Kidney (tissue), 14 donors: ENCODE measurements around the gene PCNX2. TPM values are rescaled to one million over a fixed set of nuclear protein-coding genes. Genes with fewer than 3 reads are reported as not detected.

Experiments used
- DNase-seq, 5 donors: peaks; one replicate each; pipeline ENCODE4 v3.0.0-alpha.2; 2013 to 2020
- FAIRE-seq: peaks from 2 replicates; lab custom pipeline; 2012; peaks lifted over from hg19 to GRCh38; lab: Jason Lieb, UNC
- H3K27ac ChIP-seq, 2 donors: one replicate each; pipeline ENCODE4 v1.7.0; 2013; ENCODE audit warnings: low read depth in 2 of 2, low read length in 2 of 2, inconsistent platforms in 1 of 2
- H3K27me3 ChIP-seq: one replicate; pipeline ENCODE4 v1.7.1; 2013; ENCODE audit warnings: low read length, inconsistent platforms; ENCODE audit not compliant: control insufficient read depth, insufficient read depth
- H3K36me3 ChIP-seq, 3 donors: one replicate each; pipeline versions ENCODE4 v1.7.0 to v1.7.1; 2013; ENCODE audit warnings: low read length in 3 of 3, control low read depth in 1 of 3, inconsistent platforms in 1 of 3; ENCODE audit not compliant: insufficient read depth in 3 of 3, control insufficient read depth in 2 of 3
- H3K4me1 ChIP-seq, 3 donors: one replicate each; pipeline versions ENCODE4 v1.7.0 to v1.7.1; 2013; ENCODE audit warnings: low read length in 3 of 3, inconsistent platforms in 1 of 3, low read depth in 1 of 3; ENCODE audit not compliant: control insufficient read depth in 2 of 3, insufficient read depth in 2 of 3
- H3K4me3 ChIP-seq, 3 donors: one replicate each; pipeline versions ENCODE4 v1.7.0 to v1.8.1; 2013; ENCODE audit warnings: low read length in 3 of 3, control low read depth in 1 of 3, inconsistent platforms in 1 of 3
- H3K9ac ChIP-seq, 3 donors: one replicate each; pipeline versions ENCODE4 v1.7.0 to v1.7.1; 2013; ENCODE audit warnings: low read length in 3 of 3, control low read depth in 1 of 3, inconsistent platforms in 1 of 3
- H3K9me3 ChIP-seq, 3 donors: one replicate each; pipeline versions ENCODE4 v1.7.0 to v1.7.1; 2013; ENCODE audit warnings: low read length in 3 of 3, control low read depth in 1 of 3, inconsistent platforms in 1 of 3; ENCODE audit not compliant: control insufficient read depth in 2 of 3, insufficient read depth in 1 of 3
- intact Hi-C: fragments of 100-400 bp; cut with DNase I; formaldehyde crosslinking; loops from one replicate; pipeline ENCODE4 v1.11.1; 2022
- polyA plus RNA-seq: library from polyadenylated mRNA; stranded (reverse); fragments of 350-450 nt; fragmentation: Illumina TruSeq; extraction: RNeasy Lipid Tissue Mini Kit (QIAGEN cat#74804); gene quantifications from one replicate; pipeline ENCODE4 v1.2.3, GENCODE V29; 2014; ENCODE audit warnings: low read depth, low replicate concordance; ENCODE audit not compliant: insufficient read depth
- total RNA-seq: library from RNA; stranded (reverse); fragmentation: NEBNext Ultra II Directional; extraction: Animal tissue kit (Norgen Biotek cat#: 25700); gene quantifications from one replicate; pipeline ENCODE4 v1.2.1, GENCODE V29; 2021
- TF ChIP-seq, protein P1 (sequence below): IDR thresholded peaks from 3 replicates; pipeline ENCODE4 v1.5.1; 2012; ENCODE audit warnings: mild to moderate bottlenecking, moderate library complexity, borderline replicate concordance; ENCODE audit not compliant: insufficient read depth; ENCODE audit errors: extremely low read depth
- donor health status: control.
- donor health status: control.
- donor health status: control.
- donor health status: control.
- donor health status: control.
- donor health status: DM: yes; HTN: yes; CAD: no.
- donor health status: Normal renal cell carcinoma (clear cell type).

PCNX2 gene
- total and polyA plus RNA-seq, 2 donors from 2014 or later: 5.2 to 29.2 TPM

DNA sequence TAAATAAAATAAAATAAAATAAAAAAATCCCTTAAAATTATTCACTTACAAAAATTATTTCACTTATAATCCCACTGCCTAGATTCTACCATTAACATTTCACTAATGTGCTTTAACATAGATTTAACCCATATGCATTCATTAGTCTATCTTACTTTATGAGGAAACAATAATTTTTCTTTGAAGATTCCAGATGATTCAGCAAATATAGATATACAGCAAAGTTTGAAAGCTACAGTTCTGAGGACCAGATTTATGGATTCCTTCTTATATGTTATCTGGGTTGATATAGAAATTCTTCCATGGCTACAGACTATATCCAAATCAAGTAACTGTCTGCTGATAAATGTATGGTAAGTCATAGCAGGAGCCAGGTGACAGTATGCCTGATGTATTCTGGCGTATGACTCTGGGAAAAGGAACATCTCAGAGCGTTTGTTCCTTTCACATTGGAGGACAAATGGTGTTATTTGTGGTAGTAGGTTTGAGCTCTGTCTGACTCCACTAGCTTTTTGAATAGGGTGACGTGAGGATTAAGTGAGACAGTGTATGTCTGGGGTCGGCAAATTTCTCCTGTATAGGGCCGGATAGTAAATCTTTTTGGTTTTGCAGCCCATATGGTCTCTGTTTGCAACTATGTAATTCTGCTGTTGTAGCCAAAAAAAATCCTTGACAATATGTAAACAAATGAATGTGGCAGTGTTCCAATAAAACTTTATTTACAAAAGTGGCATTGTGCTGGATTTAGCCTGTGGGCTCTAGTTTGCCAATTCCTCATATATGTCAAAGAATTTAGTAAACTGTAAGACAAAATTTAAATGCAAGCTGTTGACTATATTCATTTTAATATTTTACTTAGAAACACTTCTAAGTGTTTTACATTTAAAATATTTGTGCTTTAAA, 41.3 kb upstream of the PCNX2 start:
- Histone ChIP-seq H3K9ac (no peak overlapping the region), H3K27me3 (no peaks in the 10 kb centered on the region), H3K27ac (no peak overlapping the region), H3K9me3 (no peaks in the 10 kb centered on the region), H3K4me3 (no peak overlapping the region), H3K4me1 (peaks cover 0 to 27% (median 14%) of the 10 kb centered on the region in 3 donors), H3K36me3 (no peaks in the 10 kb centered on the region)
- FAIRE-seq (no peak), DNase-seq (no peak)
- TF ChIP-seq, protein P1, sequence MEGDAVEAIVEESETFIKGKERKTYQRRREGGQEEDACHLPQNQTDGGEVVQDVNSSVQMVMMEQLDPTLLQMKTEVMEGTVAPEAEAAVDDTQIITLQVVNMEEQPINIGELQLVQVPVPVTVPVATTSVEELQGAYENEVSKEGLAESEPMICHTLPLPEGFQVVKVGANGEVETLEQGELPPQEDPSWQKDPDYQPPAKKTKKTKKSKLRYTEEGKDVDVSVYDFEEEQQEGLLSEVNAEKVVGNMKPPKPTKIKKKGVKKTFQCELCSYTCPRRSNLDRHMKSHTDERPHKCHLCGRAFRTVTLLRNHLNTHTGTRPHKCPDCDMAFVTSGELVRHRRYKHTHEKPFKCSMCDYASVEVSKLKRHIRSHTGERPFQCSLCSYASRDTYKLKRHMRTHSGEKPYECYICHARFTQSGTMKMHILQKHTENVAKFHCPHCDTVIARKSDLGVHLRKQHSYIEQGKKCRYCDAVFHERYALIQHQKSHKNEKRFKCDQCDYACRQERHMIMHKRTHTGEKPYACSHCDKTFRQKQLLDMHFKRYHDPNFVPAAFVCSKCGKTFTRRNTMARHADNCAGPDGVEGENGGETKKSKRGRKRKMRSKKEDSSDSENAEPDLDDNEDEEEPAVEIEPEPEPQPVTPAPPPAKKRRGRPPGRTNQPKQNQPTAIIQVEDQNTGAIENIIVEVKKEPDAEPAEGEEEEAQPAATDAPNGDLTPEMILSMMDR: no peak
- intact Hi-C loops: no loop called here

GRCh38 chr1:233334092-233334491, 38.6 kb upstream of the PCNX2 start:
- no peak overlapping the region for H3K9ac ChIP-seq
- TF ChIP-seq, protein P1: no peak
- H3K9me3 ChIP-seq: no peaks in the 10 kb centered on the region
- H3K27ac ChIP-seq: peak overlapping the region in 1 of 2 donors; percentile 23
- H3K4me3 ChIP-seq: no peak overlapping the region
- intact Hi-C loops: no loop called here
- DNase-seq (no peak), FAIRE-seq (no peak)
- H3K27me3 ChIP-seq: no peaks in the 10 kb centered on the region
- H3K36me3 ChIP-seq: no peaks in the 10 kb centered on the region
- peaks cover 0 to 24% (median 8%) of the 10 kb centered on the region in 3 donors for H3K4me1 ChIP-seq

GRCh38 chr1:233333086-233333485, 37.6 kb upstream of the PCNX2 start:
- Histone ChIP-seq H3K9me3 (no peaks in the 10 kb centered on the region), H3K36me3 (no peaks in the 10 kb centered on the region), H3K27me3 (no peaks in the 10 kb centered on the region), H3K4me1 (peaks cover 0 to 20% (median 13%) of the 10 kb centered on the region in 3 donors), H3K9ac (no peak overlapping the region), H3K4me3 (no peak overlapping the region), H3K27ac (no peak overlapping the region)
- DNase-seq (no peak), FAIRE-seq (no peak)
- TF ChIP-seq, protein P1: no peak
- intact Hi-C loops: no loop called here
